HCT116 (cell line): ENCODE data around the gene SEC16A. TPM values are rescaled to one million over a fixed set of nuclear protein-coding genes. Genes with fewer than 3 reads are reported as not detected.

Experiments used
- ATAC-seq: fragments of 200-7000 bp; cut with Tn5 transposase; 2 replicates; pipeline ENCODE4 v1.9.1; 2020; ENCODE audit warnings: mild to moderate bottlenecking, moderate library complexity
- BruUV-seq: library from RNA; stranded (reverse); fragments of 400-500 nt; replicated peaks from 2 replicates; lab custom pipeline; 2021; lab: Mats Ljungman, UMichigan
- CTCF ChIA-PET: fragments of 300-600 bp; sonication (Branson Sonifier 250); formaldehyde crosslinking; loops from one replicate; lab custom pipeline; 2021; ENCODE audit warnings: antibody characterized with exemption; lab: Charles Lee
- POLR2A ChIA-PET: fragments of 300-600, 350-600 bp; sonication (Branson Sonifier 250); formaldehyde crosslinking; loops from one replicate; lab custom pipeline; 2021; ENCODE audit warnings: antibody characterized with exemption; lab: Charles Lee
- RAD21 ChIA-PET, 2 experiments: fragments of 300-600 bp; sonication (Branson Sonifier 250); formaldehyde crosslinking; loops; one replicate each; lab custom pipeline; 2023; ENCODE audit warnings: low total read pairs in 2 of 2; ENCODE audit not compliant: uncharacterized antibody in 2 of 2, unreplicated experiment in 2 of 2, low non-redundant PET in 1 of 2; lab: Charles Lee
- DNase-seq: peaks from one replicate; pipeline ENCODE4 v3.0.0-alpha.2; 2010; ENCODE audit warnings: low read depth, low spot score
- H2AFZ ChIP-seq: fragments of 200-600 bp; shearing (Covaris generic), sonication (generic); 2 replicates; pipeline ENCODE4 v1.6.1; 2017; ENCODE audit warnings: low read depth, mixed run types, mixed read lengths, antibody characterized with exemption, low read length; ENCODE audit not compliant: poor library complexity, severe bottlenecking
- H3K27ac ChIP-seq: 2 replicates; pipeline ENCODE4 v1.5.1; 2012; ENCODE audit warnings: low read depth, low read length
- H3K27me3 ChIP-seq: fragments of 200-600 bp; sonication (generic); 2 replicates; pipeline ENCODE4 v1.6.1; 2016; ENCODE audit warnings: mixed run types, low read length, mixed read lengths; ENCODE audit not compliant: insufficient read depth
- H3K36me3 ChIP-seq, 2 experiments: fragments of 200-500 bp in 1 of 2; fragments of 200-600 bp in 1 of 2; sonication (Bioruptor generic) in 1 of 2; sonication (generic) in 1 of 2; 2 replicates each; pipeline versions ENCODE4 v1.5.1 to v1.6.1; 2014 to 2016; ENCODE audit warnings: low read length in 2 of 2, inconsistent platforms in 1 of 2, mixed read lengths in 1 of 2, mixed run types in 1 of 2; ENCODE audit not compliant: insufficient read depth in 2 of 2, control insufficient read depth in 1 of 2
- H3K4me1 ChIP-seq, 2 experiments: fragments of 200-600 bp in 1 of 2; sonication (generic) in 1 of 2; 2 replicates each; pipeline versions ENCODE4 v1.5.1 to v1.6.1; 2012 to 2017; ENCODE audit warnings: low read length in 2 of 2, inconsistent platforms in 1 of 2, mild to moderate bottlenecking in 1 of 2, mixed read lengths in 1 of 2, mixed run types in 1 of 2, moderate library complexity in 1 of 2; ENCODE audit not compliant: insufficient read depth in 2 of 2, control insufficient read depth in 1 of 2
- H3K4me2 ChIP-seq: fragments of 200-600 bp; sonication (generic); 2 replicates; pipeline ENCODE4 v1.6.1; 2017; ENCODE audit warnings: mixed run types, low read length, mixed read lengths
- H3K4me3 ChIP-seq, 2 experiments: fragments of 200-600 bp in 1 of 2; sonication (generic) in 1 of 2; replicated peaks in 1 of 2; 2 replicates each; pipeline ENCODE4 v1.5.1; 2011 to 2016; ENCODE audit warnings: low read length in 2 of 2, control low read depth in 1 of 2, low read depth in 1 of 2, mild to moderate bottlenecking in 1 of 2, mixed read lengths in 1 of 2, mixed run types in 1 of 2
- H3K79me2 ChIP-seq: fragments of 200-600 bp; sonication (generic); 2 replicates; pipeline ENCODE4 v1.6.1; 2017; ENCODE audit warnings: mild to moderate bottlenecking, mixed run types, low read length, moderate library complexity, mixed read lengths; ENCODE audit not compliant: insufficient read depth
- H3K9ac ChIP-seq: fragments of 200-600 bp; sonication (generic); 2 replicates; pipeline ENCODE4 v1.6.1; 2016; ENCODE audit warnings: low read length, mixed read lengths
- H3K9me2 ChIP-seq: fragments of 200-600 bp; sonication (generic), shearing (Covaris generic); 2 replicates; pipeline ENCODE4 v1.6.1; 2017; ENCODE audit warnings: mixed run types, mild to moderate bottlenecking, moderate library complexity; ENCODE audit not compliant: insufficient read depth
- H3K9me3 ChIP-seq, 2 experiments: fragments of 200-500 bp in 1 of 2; fragments of 200-600 bp in 1 of 2; sonication (Bioruptor generic) in 1 of 2; sonication (generic) in 1 of 2; 2 replicates each; pipeline ENCODE4 v1.6.1; 2014 to 2017; ENCODE audit warnings: low read length in 2 of 2, mixed read lengths in 2 of 2, inconsistent platforms in 1 of 2, low read depth in 1 of 2, mild to moderate bottlenecking in 1 of 2, mixed run types in 1 of 2, moderate library complexity in 1 of 2; ENCODE audit not compliant: control insufficient read depth in 1 of 2, insufficient read depth in 1 of 2
- H4K20me1 ChIP-seq: fragments of 200-600 bp; sonication (generic), shearing (Covaris generic); 2 replicates; pipeline ENCODE4 v1.6.1; 2017; ENCODE audit warnings: mixed run types, mild to moderate bottlenecking, moderate library complexity; ENCODE audit not compliant: insufficient read depth
- CEBPB ChIP-seq: IDR thresholded peaks from 2 replicates; pipeline ENCODE4 v1.6.1; 2012; ENCODE audit warnings: low read depth
- EZH2phosphoT487 ChIP-seq: fragments of 200-600 bp; IDR thresholded peaks from 2 replicates; pipeline ENCODE4 v1.6.1; 2018; ENCODE audit warnings: antibody characterized with exemption, borderline replicate concordance
- FOSL1 ChIP-seq: IDR thresholded peaks from 2 replicates; pipeline ENCODE4 v1.6.1; 2012; ENCODE audit warnings: low read depth
- POLR2A ChIP-seq: IDR thresholded peaks from 2 replicates; pipeline ENCODE4 v1.7.0; 2011; ENCODE audit warnings: borderline replicate concordance; ENCODE audit not compliant: insufficient read depth, insufficient read length; ENCODE audit errors: extremely low read depth
- TCF7L2 ChIP-seq: IDR thresholded peaks from 2 replicates; pipeline ENCODE4 v1.7.0; 2011; ENCODE audit warnings: borderline replicate concordance, inconsistent platforms; ENCODE audit not compliant: insufficient read depth, insufficient read length; ENCODE audit errors: extremely low read depth
- YY1 ChIP-seq: IDR thresholded peaks from 2 replicates; pipeline ENCODE4 v1.6.1; 2011; ENCODE audit warnings: low read length, low read depth, moderate library complexity, mild to moderate bottlenecking; ENCODE audit not compliant: insufficient replicate concordance; ENCODE audit errors: extremely low read depth
- ZBTB33 ChIP-seq: IDR thresholded peaks from 2 replicates; pipeline ENCODE4 v1.6.1; 2011; ENCODE audit warnings: mild to moderate bottlenecking, low read length, moderate library complexity; ENCODE audit not compliant: insufficient replicate concordance; ENCODE audit errors: extremely low read depth
- ZFX ChIP-seq: fragments of 450-650 bp; IDR thresholded peaks from 2 replicates; pipeline ENCODE4 v1.6.1; 2017
- ZNF274 ChIP-seq: fragments of 200-500 bp; sonication (Bioruptor generic); IDR thresholded peaks from 2 replicates; pipeline ENCODE4 v1.6.1; 2014; ENCODE audit warnings: mild to moderate bottlenecking, low read depth, low read length, inconsistent platforms
- intact Hi-C: fragments of 100-400 bp; cut with micrococcal nuclease; formaldehyde crosslinking; loops from 2 replicates; pipeline ENCODE4 v1.10.0; 2022
- total RNA-seq: library from RNA; stranded (reverse); gene quantifications from one replicate; pipeline ENCODE4 v1.2.1, GENCODE V29; 2021; ENCODE audit not compliant: unreplicated experiment

SEC16A gene
- total RNA-seq, 1 experiment from 2014 or later = 49.8 TPM

- intact Hi-C loops = no loop called here
- Histone ChIP-seq H2AFZ (no peak overlapping the region), H3K4me3 (no peak overlapping the region), H4K20me1 (no peaks in the 10 kb centered on the region), H3K27ac (no peak overlapping the region), H3K27me3 (no peaks in the 10 kb centered on the region), H3K9ac (no peak overlapping the region)
- no peak for DNase-seq
- POLR2A ChIA-PET = no interaction called here
- BruUV-seq = no TSS peak
- no peak for TF ChIP-seq EZH2phosphoT487
- no peak for TF ChIP-seq YY1
- TF ChIP-seq CEBPB = no peak
- no peak for TF ChIP-seq TCF7L2
- no peak for TF ChIP-seq ZBTB33
- TF ChIP-seq ZNF274 = no peak
- no peak for TF ChIP-seq FOSL1
- no peak for TF ChIP-seq ZFX
- TF ChIP-seq POLR2A = no peak
- TF ChIP-seq, all 23 proteins: peak for 0
- ChIA-PET CTCF (no interaction called here), RAD21 (no interaction called here)
- ATAC-seq = no peak
- Histone ChIP-seq H3K79me2 (peaks cover 60% of the 10 kb centered on the region), H3K36me3 (peaks cover 42 to 61% of the 10 kb centered on the region in 2 experiments), H3K9me3 (no peaks in the 10 kb centered on the region), H3K4me1 (peaks cover 7 to 16% of the 10 kb centered on the region in 2 experiments), H3K9me2 (no peaks in the 10 kb centered on the region), H3K4me2 (no peak overlapping the region)
These were observed 86.7 kb downstream of the SEC16A start for GRCh38 chr9:136396219-136396515.
